Measurements from ENCODE around the gene REXO1.
A peak's percentile ranks its signal among the peaks of the same experiment; 100 is the strongest.

The REXO1 gene

GRCh38 chr19:1828279-1829238 is 19.7 kb downstream of the REXO1 start:
- DNase-seq (ENCODE audit: low read depth), result no peak

- no peak for DNase-seq (ENCODE audit: low read depth)
Observed at GRCh38 chr19:1827566-1828278, 20.6 kb downstream of the REXO1 start.

- DNase-seq (ENCODE audit: low read depth), result no peak
Observed at GRCh38 chr19:1826557-1827521, 21.4 kb downstream of the REXO1 start.

- DNase-seq (ENCODE audit: low read depth), result peak; percentile 68
Observed at GRCh38 chr19:1825909-1826556, 22.2 kb downstream of the REXO1 start.

GRCh38 chr19:1824252-1824622 is 24.0 kb downstream of the REXO1 start:
- no peak for DNase-seq (ENCODE audit: low read depth)

- no peak for DNase-seq (ENCODE audit: low read depth)
Observed at GRCh38 chr19:1823539-1824251, 24.6 kb downstream of the REXO1 start.

GRCh38 chr19:1823020-1823419 is 25.3 kb downstream of the REXO1 start:
- no peak for DNase-seq (ENCODE audit: low read depth)

GRCh38 chr19:1822210-1822609 is 26.1 kb downstream of the REXO1 start:
- no peak for DNase-seq (ENCODE audit: low read depth)

- DNase-seq (ENCODE audit: low read depth), result no peak
Observed at GRCh38 chr19:1819341-1820255, 28.7 kb downstream of the REXO1 start.

- DNase-seq (ENCODE audit: low read depth), result no peak
Observed at GRCh38 chr19:1818549-1819195, 29.6 kb downstream of the REXO1 start.

GRCh38 chr19:1817553-1818179 is 30.6 kb downstream of the REXO1 start:
- DNase-seq (ENCODE audit: low read depth), result no peak

- DNase-seq (ENCODE audit: low read depth), result no peak
Observed at GRCh38 chr19:1816530-1817298, 31.6 kb downstream of the REXO1 start.

- no peak for DNase-seq (ENCODE audit: low read depth)
Observed at GRCh38 chr19:1815605-1816529, 32.4 kb downstream of the REXO1 start.

GRCh38 chr19:1814833-1815604 is 33.3 kb downstream of the REXO1 start:
- DNase-seq (ENCODE audit: low read depth), result no peak

GRCh38 chr19:1814391-1814790 is 33.9 kb downstream of the REXO1 start:
- DNase-seq (ENCODE audit: low read depth), result no peak
